Suprapubic skin (tissue), 4 donors: ENCODE measurements around the gene TRAK1.

Experiments used
- CTCF ChIP-seq, 2 donors: fragments of 200-600 bp in 1 of 2; fragments of 450-650 bp in 1 of 2; sonication (generic) in 1 of 2; IDR thresholded peaks; one replicate each; pipeline ENCODE4 v1.5.1; 2016 to 2019; ENCODE audit warnings: antibody characterized with exemption in 2 of 2, mild to moderate bottlenecking in 1 of 2, moderate library complexity in 1 of 2
- POLR2A ChIP-seq, 2 donors: fragments of 450-650 bp; IDR thresholded peaks; one replicate each; pipeline ENCODE4 v1.6.1; 2017; ENCODE audit warnings: antibody characterized with exemption in 2 of 2, mild to moderate bottlenecking in 2 of 2, moderate library complexity in 2 of 2
- POLR2AphosphoS5 ChIP-seq, 3 donors: sonication (generic); formaldehyde crosslinking; IDR thresholded peaks; one replicate each; pipeline ENCODE4 v1.6.1; 2017; ENCODE audit warnings: antibody characterized with exemption in 3 of 3

GRCh38 chr3:42172047-42172654, 81.0 kb downstream of the TRAK1 start:
- no peak for TF ChIP-seq CTCF (IDR thresholded peaks at IDR 0.05)
- TF ChIP-seq POLR2A (IDR thresholded peaks at IDR 0.05) = no peak
- no peak for TF ChIP-seq POLR2AphosphoS5 (IDR thresholded peaks at IDR 0.05)
